Natural killer cell treated with Interleukin-12 subunit alpha and Interleukin-12 subunit beta and Interleukin-15 and Interleukin-18, amount 100 ng/mL, for 72 hours (primary cell): ENCODE results near the gene MSL1. TPM values are rescaled to one million over a fixed set of nuclear protein-coding genes. Genes with fewer than 3 reads are reported as not detected.

Experiments used
- ATAC-seq, 2 donors: fragments of 150-1000 bp; cut with Tn5 transposase in 1 of 2; sonication (Bioruptor Pico), chemical (Tn5 transposase) in 1 of 2; 2 replicates each; pipeline ENCODE4 v1.10.0; 2021
- DNase-seq: peaks from one replicate; pipeline ENCODE4 v3.0.0; 2022; ENCODE audit warnings: low spot score
- H3K27ac Mint-ChIP-seq, 2 donors: 1 replicate in 1 of 2; 2 replicates in 1 of 2; pipeline ENCODE4 v1.8.0; 2022; ENCODE audit warnings: mixed read lengths in 2 of 2, mild to moderate bottlenecking in 1 of 2, moderate library complexity in 1 of 2
- H3K27me3 Mint-ChIP-seq, 2 donors: 1 replicate in 1 of 2; 2 replicates in 1 of 2; pipeline ENCODE4 v1.8.0; 2022; ENCODE audit warnings: mixed read lengths in 2 of 2
- H3K36me3 Mint-ChIP-seq: one replicate; pipeline ENCODE4 v1.8.0; 2022; ENCODE audit warnings: mixed read lengths
- H3K4me1 Mint-ChIP-seq, 2 donors: 1 replicate in 1 of 2; 2 replicates in 1 of 2; pipeline ENCODE4 v1.8.0; 2022; ENCODE audit warnings: low read depth in 2 of 2, mixed read lengths in 2 of 2, mild to moderate bottlenecking in 1 of 2
- H3K4me3 Mint-ChIP-seq: one replicate; pipeline ENCODE4 v1.8.0; 2022; ENCODE audit warnings: mixed read lengths
- H3K9me3 Mint-ChIP-seq: 2 replicates; pipeline ENCODE4 v1.8.0; 2022; ENCODE audit warnings: mixed read lengths
- total RNA-seq, 2 donors: library from RNA; stranded (reverse); gene quantifications; one replicate each; pipeline ENCODE4 v1.2.3, GENCODE V29; 2022

MSL1 gene
- total RNA-seq, 2 donors from 2014 or later = 79.8 to 102 TPM

GRCh38 chr17:40151414-40151963 lies 29.7 kb downstream of the MSL1 start:
- Mint-ChIP-seq H3K4me3 (no peak overlapping the region), H3K4me1 (peaks cover 30 to 40% of the 10 kb centered on the region in 2 donors), H3K9me3 (no peaks in the 10 kb centered on the region), H3K27ac (peak overlapping the region in 1 of 2 donors; percentile 72), H3K27me3 (no peaks in the 10 kb centered on the region), H3K36me3 (peaks cover 37% of the 10 kb centered on the region)
- ATAC-seq (no peak), DNase-seq (no peak)

GRCh38 chr17:40153603-40154236 lies 31.9 kb downstream of the MSL1 start:
- no peaks in the 10 kb centered on the region for H3K9me3 Mint-ChIP-seq
- DNase-seq = no peak
- H3K27me3 Mint-ChIP-seq = no peaks in the 10 kb centered on the region
- no peak for ATAC-seq
- H3K27ac Mint-ChIP-seq = peak overlapping the region; percentile 80 to 87
- H3K4me1 Mint-ChIP-seq = peaks cover 26 to 41% of the 10 kb centered on the region in 2 donors
- peaks cover 28% of the 10 kb centered on the region for H3K36me3 Mint-ChIP-seq
- H3K4me3 Mint-ChIP-seq = no peak overlapping the region

GRCh38 chr17:40157973-40158372 lies 36.2 kb downstream of the MSL1 start:
- Mint-ChIP-seq H3K4me1 (peaks cover 11 to 20% of the 10 kb centered on the region in 2 donors), H3K4me3 (no peak overlapping the region), H3K36me3 (peaks cover 20% of the 10 kb centered on the region), H3K9me3 (no peaks in the 10 kb centered on the region), H3K27me3 (no peaks in the 10 kb centered on the region), H3K27ac (peak overlapping the region in 1 of 2 donors; percentile 52)
- DNase-seq = no peak
- no peak for ATAC-seq

- peaks cover 9 to 15% of the 10 kb centered on the region in 2 donors for H3K4me1 Mint-ChIP-seq
- H3K27me3 Mint-ChIP-seq = no peaks in the 10 kb centered on the region
- ATAC-seq (no peak), DNase-seq (no peak)
- no peak overlapping the region for H3K4me3 Mint-ChIP-seq
- H3K9me3 Mint-ChIP-seq = no peaks in the 10 kb centered on the region
- H3K36me3 Mint-ChIP-seq = peaks cover 16% of the 10 kb centered on the region
- H3K27ac Mint-ChIP-seq = peak overlapping the region; percentile 8 to 52
Measured at GRCh38 chr17:40158438-40159013, 36.8 kb downstream of the MSL1 start.

GRCh38 chr17:40159456-40159855 lies 37.7 kb downstream of the MSL1 start:
- no peaks in the 10 kb centered on the region for H3K9me3 Mint-ChIP-seq
- no peak overlapping the region for H3K27ac Mint-ChIP-seq
- peaks cover 9 to 14% of the 10 kb centered on the region in 2 donors for H3K4me1 Mint-ChIP-seq
- no peaks in the 10 kb centered on the region for H3K27me3 Mint-ChIP-seq
- H3K4me3 Mint-ChIP-seq = no peak overlapping the region
- peaks cover 15% of the 10 kb centered on the region for H3K36me3 Mint-ChIP-seq
- ATAC-seq = no peak
- no peak for DNase-seq

GRCh38 chr17:40167685-40168261 lies 46.0 kb downstream of the MSL1 start:
- ATAC-seq = no peak
- H3K36me3 Mint-ChIP-seq = peaks cover 20% of the 10 kb centered on the region
- peak overlapping the region in 1 of 2 donors; percentile 34 for H3K27ac Mint-ChIP-seq
- H3K4me3 Mint-ChIP-seq = no peak overlapping the region
- no peaks in the 10 kb centered on the region for H3K9me3 Mint-ChIP-seq
- DNase-seq = no peak
- peaks cover 3 to 4% of the 10 kb centered on the region in 2 donors for H3K4me1 Mint-ChIP-seq
- H3K27me3 Mint-ChIP-seq = no peaks in the 10 kb centered on the region

GRCh38 chr17:40168262-40168832 lies 46.6 kb downstream of the MSL1 start:
- no peak for DNase-seq
- H3K4me1 Mint-ChIP-seq = peaks cover 3 to 4% of the 10 kb centered on the region in 2 donors
- no peaks in the 10 kb centered on the region for H3K9me3 Mint-ChIP-seq
- peak overlapping the region in 1 of 2 donors; percentile 34 for H3K27ac Mint-ChIP-seq
- ATAC-seq = peak in 1 of 2 donors; percentile 66
- no peak overlapping the region for H3K4me3 Mint-ChIP-seq
- peaks cover 21% of the 10 kb centered on the region for H3K36me3 Mint-ChIP-seq
- H3K27me3 Mint-ChIP-seq = no peaks in the 10 kb centered on the region

- DNase-seq = no peak
- H3K36me3 Mint-ChIP-seq = peaks cover 24% of the 10 kb centered on the region
- no peak for ATAC-seq
- H3K27ac Mint-ChIP-seq = no peak overlapping the region
- peaks cover 3 to 4% of the 10 kb centered on the region in 2 donors for H3K4me1 Mint-ChIP-seq
- no peak overlapping the region for H3K4me3 Mint-ChIP-seq
- no peaks in the 10 kb centered on the region for H3K9me3 Mint-ChIP-seq
- no peaks in the 10 kb centered on the region for H3K27me3 Mint-ChIP-seq
Measured at GRCh38 chr17:40170325-40170724, 48.6 kb downstream of the MSL1 start.

- H3K27me3 Mint-ChIP-seq = no peaks in the 10 kb centered on the region
- H3K36me3 Mint-ChIP-seq = peaks cover 24% of the 10 kb centered on the region
- H3K4me3 Mint-ChIP-seq = no peak overlapping the region
Measured at GRCh38 chr17:40171750-40172149, 50.0 kb downstream of the MSL1 start.

GRCh38 chr17:40173091-40173777 lies 51.5 kb downstream of the MSL1 start:
- ATAC-seq = no peak
- Mint-ChIP-seq H3K9me3 (no peaks in the 10 kb centered on the region), H3K27me3 (no peaks in the 10 kb centered on the region), H3K36me3 (peaks cover 21% of the 10 kb centered on the region), H3K27ac (no peak overlapping the region), H3K4me3 (no peak overlapping the region), H3K4me1 (peaks cover 8 to 12% of the 10 kb centered on the region in 2 donors)
- DNase-seq = no peak

More at GRCh38 chr17:40171750-40172149, 50.0 kb downstream of the MSL1 start:
- Mint-ChIP-seq H3K9me3 (no peaks in the 10 kb centered on the region), H3K4me1 (peaks cover 4 to 9% of the 10 kb centered on the region in 2 donors), H3K27ac (no peak overlapping the region)
- no peak for ATAC-seq
- DNase-seq = no peak

- H3K27ac Mint-ChIP-seq = no peak overlapping the region
- H3K4me3 Mint-ChIP-seq = no peak overlapping the region
- peaks cover 17% of the 10 kb centered on the region for H3K36me3 Mint-ChIP-seq
- ATAC-seq = no peak
- H3K9me3 Mint-ChIP-seq = no peaks in the 10 kb centered on the region
- peaks cover 0 to 2% of the 10 kb centered on the region in 2 donors for H3K27me3 Mint-ChIP-seq
- H3K4me1 Mint-ChIP-seq = peaks cover 7 to 11% of the 10 kb centered on the region in 2 donors
- no peak for DNase-seq
Measured at GRCh38 chr17:40173778-40174135, 52.0 kb downstream of the MSL1 start.

- DNase-seq = no peak
- no peak for ATAC-seq
- H3K4me1 Mint-ChIP-seq = peaks cover 7 to 11% of the 10 kb centered on the region in 2 donors
- H3K27ac Mint-ChIP-seq = no peak overlapping the region
- no peak overlapping the region for H3K4me3 Mint-ChIP-seq
- H3K36me3 Mint-ChIP-seq = peaks cover 15% of the 10 kb centered on the region
- peaks cover 0 to 2% of the 10 kb centered on the region in 2 donors for H3K27me3 Mint-ChIP-seq
- H3K9me3 Mint-ChIP-seq = no peaks in the 10 kb centered on the region
Measured at GRCh38 chr17:40174514-40174913, 52.7 kb downstream of the MSL1 start.

- ATAC-seq (no peak), DNase-seq (no peak)
- H3K27ac Mint-ChIP-seq = no peak overlapping the region
- peaks cover 4% of the 10 kb centered on the region for H3K36me3 Mint-ChIP-seq
- no peaks in the 10 kb centered on the region for H3K9me3 Mint-ChIP-seq
- peaks cover 0 to 2% of the 10 kb centered on the region in 2 donors for H3K27me3 Mint-ChIP-seq
- no peak overlapping the region for H3K4me3 Mint-ChIP-seq
- H3K4me1 Mint-ChIP-seq = peaks cover 7 to 11% of the 10 kb centered on the region in 2 donors
Measured at GRCh38 chr17:40175928-40176753, 54.4 kb downstream of the MSL1 start.
